IMR-90 (cell line): ENCODE data around the gene TTLL12. TPM values are rescaled to one million over a fixed set of nuclear protein-coding genes. Genes with fewer than 3 reads are reported as not detected.
A peak's percentile ranks its signal among the peaks of the same experiment; 100 is the strongest.

Experiments
- ATAC-seq: fragments of 200-7000 bp; cut with Tn5 transposase; 2 replicates; pipeline ENCODE4 v1.9.1; 2020; ENCODE audit warnings: low read depth, mild to moderate bottlenecking, moderate library complexity
- BruUV-seq: library from RNA; stranded (reverse); fragments of 400-500 nt; replicated peaks from 2 replicates; lab custom pipeline; 2021; lab: Mats Ljungman, UMichigan
- CTCF ChIA-PET: fragments of 300-600 bp; formaldehyde crosslinking; extraction: SDS; loops from one replicate; lab custom pipeline; 2021; ENCODE audit warnings: antibody characterized with exemption; lab: Yijun Ruan, JAX
- POLR2A ChIA-PET: fragments of 300-600 bp; sonication (Branson Sonifier 250); formaldehyde crosslinking; loops from one replicate; lab custom pipeline; 2022; ENCODE audit warnings: antibody characterized with exemption; ENCODE audit not compliant: unreplicated experiment; lab: Charles Lee
- DNase-seq: peaks from one replicate; pipeline ENCODE4 v3.0.0; 2013
- H2AFZ ChIP-seq: replicated peaks from 2 replicates; pipeline ENCODE3; 2013; ENCODE audit warnings: low read length, mild to moderate bottlenecking; ENCODE audit not compliant: poor library complexity
- H2AK5ac ChIP-seq: 2 replicates; pipeline ENCODE4 v1.6.1; 2013; ENCODE audit warnings: low read depth, low read length, inconsistent platforms
- H2AK9ac ChIP-seq: replicated peaks from 2 replicates; pipeline ENCODE3; 2013; ENCODE audit warnings: mild to moderate bottlenecking, low read depth, low read length, moderate library complexity; ENCODE audit not compliant: poor library complexity
- H2BK120ac ChIP-seq: 2 replicates; pipeline ENCODE4 v1.6.1; 2013; ENCODE audit warnings: low read depth, low read length, inconsistent platforms
- H2BK15ac ChIP-seq: 3 replicates; pipeline ENCODE4 v1.6.1; 2013; ENCODE audit warnings: low read depth, low read length, inconsistent platforms
- H2BK20ac ChIP-seq: 2 replicates; pipeline ENCODE4 v1.6.1; 2013; ENCODE audit warnings: low read depth, mild to moderate bottlenecking, inconsistent platforms, low read length, moderate library complexity
- H2BK5ac ChIP-seq: 2 replicates; pipeline ENCODE4 v1.6.1; 2013; ENCODE audit warnings: mild to moderate bottlenecking, low read depth, low read length, inconsistent platforms; ENCODE audit not compliant: poor library complexity, severe bottlenecking
- H3K14ac ChIP-seq: replicated peaks from 2 replicates; pipeline ENCODE4 v1.6.1; 2013; ENCODE audit warnings: low read depth, low read length, inconsistent platforms
- H3K18ac ChIP-seq: 2 replicates; pipeline ENCODE4 v1.6.1; 2013; ENCODE audit warnings: low read depth, low read length, control low read depth
- H3K23ac ChIP-seq: 2 replicates; pipeline ENCODE4 v1.6.1; 2013; ENCODE audit warnings: low read depth, low read length, inconsistent platforms
- H3K27ac ChIP-seq: 2 replicates; pipeline ENCODE4 v1.5.1; 2013; ENCODE audit warnings: mild to moderate bottlenecking, control low read depth, low read length; ENCODE audit not compliant: insufficient read depth
- H3K27me3 ChIP-seq: 2 replicates; pipeline ENCODE4 v1.6.1; 2013; ENCODE audit warnings: low read length; ENCODE audit not compliant: control insufficient read depth, insufficient read depth
- H3K36me3 ChIP-seq: 2 replicates; pipeline ENCODE4 v1.6.1; 2013; ENCODE audit warnings: low read length, mixed read lengths; ENCODE audit not compliant: control insufficient read depth, insufficient read depth
- H3K4ac ChIP-seq: 2 replicates; pipeline ENCODE4 v1.6.1; 2013; ENCODE audit warnings: low read depth, low read length, inconsistent platforms
- H3K4me1 ChIP-seq: 2 replicates; pipeline ENCODE4 v1.6.1; 2013; ENCODE audit warnings: low read length, mixed read lengths; ENCODE audit not compliant: control insufficient read depth, insufficient read depth
- H3K4me2 ChIP-seq: 2 replicates; pipeline ENCODE4 v1.6.1; 2013; ENCODE audit warnings: low read depth, mild to moderate bottlenecking, control low read depth, low read length, moderate library complexity
- H3K4me3 ChIP-seq: 2 replicates; pipeline ENCODE4 v1.5.1; 2013; ENCODE audit warnings: low read depth, mild to moderate bottlenecking, control low read depth, low read length, moderate library complexity; ENCODE audit not compliant: insufficient read depth
- H3K56ac ChIP-seq: 2 replicates; pipeline ENCODE4 v1.6.1; 2013; ENCODE audit warnings: low read length, inconsistent platforms; ENCODE audit not compliant: insufficient read depth; ENCODE audit errors: extremely low read depth
- H3K79me1 ChIP-seq, 2 experiments: 2 replicates each; pipeline ENCODE4 v1.6.1; 2013; ENCODE audit warnings: low read length in 2 of 2, inconsistent platforms in 1 of 2, low read depth in 1 of 2
- H3K9ac ChIP-seq: 2 replicates; pipeline ENCODE4 v1.6.1; 2013; ENCODE audit warnings: low read depth, low read length, control low read depth
- H3K9me1 ChIP-seq: 2 replicates; pipeline ENCODE4 v1.6.1; 2013; ENCODE audit warnings: low read length, inconsistent platforms; ENCODE audit not compliant: insufficient read depth
- H3K9me3 ChIP-seq: 2 replicates; pipeline ENCODE4 v1.6.1; 2013; ENCODE audit warnings: low read length; ENCODE audit not compliant: control insufficient read depth, insufficient read depth
- H4K20me1 ChIP-seq: 2 replicates; pipeline ENCODE4 v1.6.1; 2013; ENCODE audit warnings: low read length, inconsistent platforms; ENCODE audit not compliant: insufficient read depth
- H4K5ac ChIP-seq: 2 replicates; pipeline ENCODE4 v1.6.1; 2013; ENCODE audit warnings: mild to moderate bottlenecking, low read depth, low read length, control low read depth
- H4K8ac ChIP-seq, 2 experiments: 2 replicates each; pipeline ENCODE4 v1.6.1; 2013; ENCODE audit warnings: low read depth in 2 of 2, low read length in 2 of 2, control low read depth in 1 of 2, inconsistent platforms in 1 of 2
- H4K91ac ChIP-seq: 2 replicates; pipeline ENCODE4 v1.6.1; 2013; ENCODE audit warnings: low read depth, low read length, inconsistent platforms; ENCODE audit not compliant: insufficient read depth
- BHLHE40 ChIP-seq: fragments of 150-350 bp; IDR thresholded peaks from 2 replicates; pipeline ENCODE4 v1.6.1; 2016; ENCODE audit warnings: mild to moderate bottlenecking, low read depth, low read length
- CEBPB ChIP-seq: IDR thresholded peaks from 2 replicates; pipeline ENCODE4 v1.6.1; 2012; ENCODE audit warnings: low read depth, low read length, improper control_type of control experiment
- CHD1 ChIP-seq: IDR thresholded peaks from 2 replicates; pipeline ENCODE4 v1.6.1; 2012; ENCODE audit warnings: low read depth, low read length, improper control_type of control experiment
- FOS ChIP-seq: fragments of 150-350 bp; IDR thresholded peaks from 2 replicates; pipeline ENCODE4 v1.6.1; 2016; ENCODE audit warnings: low read depth, low read length
- MAFK ChIP-seq: IDR thresholded peaks from 2 replicates; pipeline ENCODE4 v1.6.1; 2012; ENCODE audit warnings: low read depth, low read length, improper control_type of control experiment
- MAZ ChIP-seq: IDR thresholded peaks from 2 replicates; pipeline ENCODE4 v1.6.1; 2012; ENCODE audit warnings: low read depth, mild to moderate bottlenecking, low read length, improper control_type of control experiment, moderate library complexity, borderline replicate concordance
- MXI1 ChIP-seq: IDR thresholded peaks from 2 replicates; pipeline ENCODE4 v1.6.1; 2012; ENCODE audit warnings: low read depth, mild to moderate bottlenecking, low read length, moderate library complexity, borderline replicate concordance
- NFE2L2 ChIP-seq: fragments of 150-350 bp; IDR thresholded peaks from 2 replicates; pipeline ENCODE4 v1.6.1; 2016; ENCODE audit warnings: low read depth, mild to moderate bottlenecking, low read length
- POLR2A ChIP-seq: IDR thresholded peaks from 2 replicates; pipeline ENCODE4 v1.6.1; 2012; ENCODE audit warnings: mild to moderate bottlenecking, low read depth, low read length
- RAD21 ChIP-seq: IDR thresholded peaks from 2 replicates; pipeline ENCODE4 v1.6.1; 2012; ENCODE audit warnings: low read length, improper control_type of control experiment
- RCOR1 ChIP-seq: IDR thresholded peaks from 2 replicates; pipeline ENCODE4 v1.6.1; 2012; ENCODE audit warnings: mild to moderate bottlenecking, low read length, improper control_type of control experiment; ENCODE audit not compliant: insufficient replicate concordance
- RFX5 ChIP-seq: IDR thresholded peaks from 2 replicates; pipeline ENCODE4 v1.8.0; 2012; ENCODE audit warnings: low read depth, mild to moderate bottlenecking, low read length, moderate library complexity
- SMC3 ChIP-seq: fragments of 150-350 bp; IDR thresholded peaks from 2 replicates; pipeline ENCODE4 v1.6.1; 2016; ENCODE audit warnings: low read depth, mild to moderate bottlenecking, antibody characterized with exemption, low read length, moderate library complexity
- USF2 ChIP-seq: fragments of 150-350 bp; IDR thresholded peaks from 2 replicates; pipeline ENCODE4 v1.6.1; 2017; ENCODE audit warnings: mild to moderate bottlenecking, antibody characterized with exemption, low read length, low read depth
- WGBS, 2 experiments: methylation state at CpG; one replicate each; pipeline versions ENCODE4 v1.1.5 to v1.1.7; 2013; ENCODE audit warnings: missing lambda C conversion rate in 2 of 2; ENCODE audit not compliant: insufficient read length in 1 of 2; ENCODE audit errors: extremely low coverage in 2 of 2; 5-methylcytosine and 5-hydroxymethylcytosine counted together
- dilution Hi-C: fragments of 300-500 bp; cut with HindIII; formaldehyde crosslinking; loops from one replicate; pipeline ENCODE4 v1.14.3; 2018; ENCODE audit warnings: low sequenced_read_pairs; ENCODE audit not compliant: unreplicated experiment
- in situ Hi-C: fragments of 300-500 bp; cut with MboI; formaldehyde crosslinking; loops from 3 replicates; pipeline ENCODE4 v1.14.3; 2019; ENCODE audit warnings: low sequenced_read_pairs, inconsistent platforms, mixed read lengths
- intact Hi-C: fragments of 100-400 bp; cut with micrococcal nuclease; formaldehyde crosslinking; loops from 2 replicates; pipeline ENCODE4 v1.10.0; 2022
- polyA plus RNA-seq, 3 experiments: library from polyadenylated mRNA; depleted of rRNA; stranded (reverse); fragments of >200 nt; gene quantifications; 2 replicates each; pipeline ENCODE4 v1.2.3, GENCODE V29; 2012; ENCODE audit warnings: low replicate concordance in 1 of 3
- total RNA-seq: library from RNA; depleted of rRNA; stranded (reverse); fragments of >200 nt; gene quantifications from 2 replicates; pipeline ENCODE4 v1.2.3, GENCODE V29; 2012
- TF ChIP-seq, protein P1 (sequence below): conservative IDR thresholded peaks from 2 replicates; pipeline ENCODE4 v1.5.1; 2012; ENCODE audit warnings: mild to moderate bottlenecking, low read depth, low read length, improper control_type of control experiment
- TF ChIP-seq, protein P2 (sequence below): fragments of 150-350 bp; IDR thresholded peaks from 2 replicates; pipeline ENCODE4 v1.6.1; 2016; ENCODE audit warnings: low read depth, mild to moderate bottlenecking, low read length, moderate library complexity, borderline replicate concordance

Gene TTLL12
- total and polyA plus RNA-seq, 2 of the 4 experiments (the other 2 are of a cell fraction): 20.9 to 30.1 TPM

DNA sequence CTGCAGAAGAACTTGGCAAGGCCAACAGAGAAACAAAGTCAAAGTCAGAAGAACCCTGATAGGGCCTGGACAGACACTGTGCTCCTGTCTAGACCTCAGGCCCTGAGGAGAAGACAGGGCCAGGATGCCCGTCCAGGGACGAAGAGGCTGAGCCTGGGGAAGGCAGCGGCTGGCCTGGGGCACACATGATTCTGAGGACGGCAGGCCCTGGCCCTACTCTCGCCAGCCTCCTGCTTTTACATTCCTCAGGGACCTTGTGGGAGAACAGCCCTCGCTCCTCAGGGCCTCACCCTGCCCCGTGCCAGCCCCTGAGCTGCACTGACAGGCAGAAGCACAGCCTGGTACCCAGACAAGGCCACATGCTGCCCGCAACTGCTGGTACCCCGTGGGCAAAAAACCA, 43.6 kb upstream of the TTLL12 start:
- Histone ChIP-seq H3K79me1 (no peaks in the 10 kb centered on the region), H3K27ac (no peak overlapping the region), H4K5ac (no peak overlapping the region), H2AK9ac (no peak overlapping the region), H2BK20ac (no peak overlapping the region), H3K18ac (no peak overlapping the region), H4K91ac (no peak overlapping the region), H4K20me1 (no peaks in the 10 kb centered on the region), H2BK5ac (no peak overlapping the region), H3K4me1 (no peaks in the 10 kb centered on the region; the same call in 1 of the 2 replicates), H2BK15ac (no peak overlapping the region), H3K9me3 (no peaks in the 10 kb centered on the region), H3K14ac (no peak overlapping the region), H3K9me1 (no peaks in the 10 kb centered on the region), H2AFZ (peak overlapping the region; percentile 28), H3K9ac (no peak overlapping the region), H3K4ac (no peak overlapping the region), H4K8ac (no peak overlapping the region), H2BK120ac (no peak overlapping the region), H3K36me3 (no peaks in the 10 kb centered on the region), H3K56ac (no peak overlapping the region), H3K27me3 (peaks cover 41% of the 10 kb centered on the region), H3K4me2 (no peak overlapping the region), H2AK5ac (no peak overlapping the region), H3K4me3 (no peak overlapping the region), H3K23ac (no peak overlapping the region)
- in situ Hi-C loops: no loop called here
- ChIA-PET POLR2A (no interaction called here), CTCF (no interaction called here)
- TF ChIP-seq RAD21 (no peak), CHD1 (no peak), BHLHE40 (no peak), MAZ (no peak), USF2 (no peak), POLR2A (no peak), FOS (no peak), NFE2L2 (no peak), MAFK (no peak), MXI1 (no peak), SMC3 (no peak), CEBPB (no peak), RCOR1 (no peak), RFX5 (no peak)
- TF ChIP-seq, protein P1, sequence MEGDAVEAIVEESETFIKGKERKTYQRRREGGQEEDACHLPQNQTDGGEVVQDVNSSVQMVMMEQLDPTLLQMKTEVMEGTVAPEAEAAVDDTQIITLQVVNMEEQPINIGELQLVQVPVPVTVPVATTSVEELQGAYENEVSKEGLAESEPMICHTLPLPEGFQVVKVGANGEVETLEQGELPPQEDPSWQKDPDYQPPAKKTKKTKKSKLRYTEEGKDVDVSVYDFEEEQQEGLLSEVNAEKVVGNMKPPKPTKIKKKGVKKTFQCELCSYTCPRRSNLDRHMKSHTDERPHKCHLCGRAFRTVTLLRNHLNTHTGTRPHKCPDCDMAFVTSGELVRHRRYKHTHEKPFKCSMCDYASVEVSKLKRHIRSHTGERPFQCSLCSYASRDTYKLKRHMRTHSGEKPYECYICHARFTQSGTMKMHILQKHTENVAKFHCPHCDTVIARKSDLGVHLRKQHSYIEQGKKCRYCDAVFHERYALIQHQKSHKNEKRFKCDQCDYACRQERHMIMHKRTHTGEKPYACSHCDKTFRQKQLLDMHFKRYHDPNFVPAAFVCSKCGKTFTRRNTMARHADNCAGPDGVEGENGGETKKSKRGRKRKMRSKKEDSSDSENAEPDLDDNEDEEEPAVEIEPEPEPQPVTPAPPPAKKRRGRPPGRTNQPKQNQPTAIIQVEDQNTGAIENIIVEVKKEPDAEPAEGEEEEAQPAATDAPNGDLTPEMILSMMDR: no peak
- TF ChIP-seq, protein P2, sequence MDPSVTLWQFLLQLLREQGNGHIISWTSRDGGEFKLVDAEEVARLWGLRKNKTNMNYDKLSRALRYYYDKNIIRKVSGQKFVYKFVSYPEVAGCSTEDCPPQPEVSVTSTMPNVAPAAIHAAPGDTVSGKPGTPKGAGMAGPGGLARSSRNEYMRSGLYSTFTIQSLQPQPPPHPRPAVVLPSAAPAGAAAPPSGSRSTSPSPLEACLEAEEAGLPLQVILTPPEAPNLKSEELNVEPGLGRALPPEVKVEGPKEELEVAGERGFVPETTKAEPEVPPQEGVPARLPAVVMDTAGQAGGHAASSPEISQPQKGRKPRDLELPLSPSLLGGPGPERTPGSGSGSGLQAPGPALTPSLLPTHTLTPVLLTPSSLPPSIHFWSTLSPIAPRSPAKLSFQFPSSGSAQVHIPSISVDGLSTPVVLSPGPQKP: no peak
- intact Hi-C loops: no loop called here
- dilution Hi-C loops: no loop called here
- BruUV-seq: no TSS peak
- DNase-seq (no peak), ATAC-seq (no peak)
- whole genome bisulfite sequencing, 2 experiments: 70% methylated on average over 7 of the region's 9 CpGs; no CpG with 5 or more reads in 1 of the 2 experiments
